Activated CD4-positive, alpha-beta T cell treated with anti-CD3 and anti-CD28 coated beads, Interleukin-10, Interleukin-2, amounts not matched to agents 100 ng/mL and 50 ng/mL, durations not matched to agents 16 hours and 8 hours (primary cell): ENCODE data around the gene MADD.
A peak's percentile ranks its signal among the peaks of the same experiment; 100 is the strongest.

Experiments
- DNase-seq: peaks from one replicate; pipeline ENCODE4 v3.0.0-alpha.2; 2020

The MADD gene

GRCh38 chr11:47253660-47254059, 16.3 kb upstream of the MADD start:
- DNase-seq: no peak

GRCh38 chr11:47254386-47254785, 15.5 kb upstream of the MADD start:
- DNase-seq: no peak

DNA sequence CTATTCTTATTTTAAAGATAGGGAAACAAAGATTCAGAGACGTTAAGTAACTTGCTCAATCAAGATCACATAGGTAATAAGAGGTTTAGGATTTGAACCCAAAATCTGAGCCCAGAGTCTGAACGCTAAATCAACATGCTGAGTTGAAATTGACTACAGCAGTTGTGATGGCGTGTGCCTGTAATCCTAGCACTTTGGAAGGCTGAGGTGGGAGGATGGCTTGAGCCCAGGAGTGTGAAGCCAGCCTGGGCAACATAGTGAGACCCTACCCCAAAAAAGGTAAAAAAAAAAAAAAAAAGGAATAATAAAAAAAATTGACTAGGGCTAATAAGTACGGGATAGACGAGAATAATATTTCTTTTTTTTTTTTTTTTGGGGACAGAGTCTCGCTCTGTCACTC, 13.6 kb upstream of the MADD start:
- DNase-seq: no peak

DNA sequence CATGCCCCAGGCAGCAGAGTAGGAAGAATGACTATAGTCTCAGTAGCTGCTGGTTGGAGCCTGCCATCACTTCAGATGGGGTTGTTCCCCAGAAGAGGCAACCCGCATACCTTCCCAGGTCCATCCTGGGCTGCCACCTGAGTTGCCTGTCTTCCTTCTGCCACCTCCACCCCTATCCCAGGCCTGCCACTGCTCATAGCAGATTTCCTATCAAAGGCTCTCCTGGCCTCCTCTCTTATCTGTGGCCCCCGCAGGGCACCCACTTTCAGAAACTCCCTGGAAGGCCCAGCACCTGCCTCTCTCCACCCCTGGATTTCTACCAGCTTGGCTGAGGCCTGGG, 12.8 kb upstream of the MADD start:
- no peak for DNase-seq

GRCh38 chr11:47257517-47258316, 12.2 kb upstream of the MADD start, which contains the start of gene NR1H3:
Gene NR1H3 (plus strand): TSS chr11:47257996. CDS start chr11:47259217, 1,221 bp downstream.
- DNase-seq: no peak

- DNase-seq: no peak
Observed at GRCh38 chr11:47258317-47258902, 11.5 kb upstream of the MADD start.

DNA sequence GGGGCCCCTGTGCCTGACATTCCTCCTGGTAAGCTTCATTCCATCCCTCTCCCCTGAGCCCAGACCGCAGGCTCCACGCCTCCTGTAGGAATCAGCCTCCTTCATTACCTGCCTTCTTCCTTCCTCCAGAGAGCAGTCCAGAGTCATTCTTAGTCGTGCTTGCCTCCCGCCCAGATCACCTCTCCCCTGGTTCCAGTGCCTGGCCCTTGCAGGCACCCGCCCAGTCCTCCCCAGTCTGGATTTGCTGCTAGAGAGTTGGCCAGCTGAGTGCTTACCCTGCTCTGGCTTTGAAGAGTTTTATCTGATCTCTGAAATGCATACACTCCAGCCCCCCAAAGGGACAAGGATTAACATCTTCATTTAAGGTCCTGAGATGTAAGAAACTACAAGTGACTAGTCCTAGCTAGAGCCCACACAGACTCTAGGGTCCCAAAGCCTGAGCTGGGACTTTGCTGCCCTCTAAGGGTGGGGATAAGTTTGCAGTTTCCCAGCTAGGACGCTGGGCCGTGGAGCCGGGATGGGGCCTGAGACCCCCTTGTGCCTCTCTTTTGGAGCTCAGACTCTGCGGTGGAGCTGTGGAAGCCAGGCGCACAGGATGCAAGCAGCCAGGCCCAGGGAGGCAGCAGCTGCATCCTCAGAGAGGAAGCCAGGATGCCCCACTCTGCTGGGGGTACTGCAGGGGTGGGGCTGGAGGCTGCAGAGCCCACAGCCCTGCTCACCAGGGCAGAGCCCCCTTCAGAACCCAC, 10.5 kb upstream of the MADD start:
- DNase-seq: peak; percentile 41

- DNase-seq: no peak
Observed at GRCh38 chr11:47260366-47260765, 9.6 kb upstream of the MADD start.

DNA sequence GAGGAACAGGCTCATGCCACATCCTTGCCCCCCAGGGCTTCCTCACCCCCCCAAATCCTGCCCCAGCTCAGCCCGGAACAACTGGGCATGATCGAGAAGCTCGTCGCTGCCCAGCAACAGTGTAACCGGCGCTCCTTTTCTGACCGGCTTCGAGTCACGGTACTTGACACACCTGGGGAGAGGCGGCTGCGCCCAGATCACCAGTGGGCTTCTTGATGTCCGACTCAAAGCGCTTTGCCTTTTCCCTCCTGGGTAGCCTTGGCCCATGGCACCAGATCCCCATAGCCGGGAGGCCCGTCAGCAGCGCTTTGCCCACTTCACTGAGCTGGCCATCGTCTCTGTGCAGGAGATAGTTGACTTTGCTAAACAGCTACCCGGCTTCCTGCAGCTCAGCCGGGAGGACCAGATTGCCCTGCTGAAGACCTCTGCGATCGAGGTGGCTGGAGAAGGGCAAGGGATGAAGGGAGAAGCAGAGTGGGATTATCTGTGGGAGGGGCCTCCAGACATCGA, 8.6 kb upstream of the MADD start:
- no peak for DNase-seq

GRCh38 chr11:47264119-47264518, 5.8 kb upstream of the MADD start:
- no peak for DNase-seq

GRCh38 chr11:47264521-47264920, 5.4 kb upstream of the MADD start:
- DNase-seq: no peak

- no peak for DNase-seq
Observed at GRCh38 chr11:47267876-47268275, 2.1 kb upstream of the MADD start.

DNA sequence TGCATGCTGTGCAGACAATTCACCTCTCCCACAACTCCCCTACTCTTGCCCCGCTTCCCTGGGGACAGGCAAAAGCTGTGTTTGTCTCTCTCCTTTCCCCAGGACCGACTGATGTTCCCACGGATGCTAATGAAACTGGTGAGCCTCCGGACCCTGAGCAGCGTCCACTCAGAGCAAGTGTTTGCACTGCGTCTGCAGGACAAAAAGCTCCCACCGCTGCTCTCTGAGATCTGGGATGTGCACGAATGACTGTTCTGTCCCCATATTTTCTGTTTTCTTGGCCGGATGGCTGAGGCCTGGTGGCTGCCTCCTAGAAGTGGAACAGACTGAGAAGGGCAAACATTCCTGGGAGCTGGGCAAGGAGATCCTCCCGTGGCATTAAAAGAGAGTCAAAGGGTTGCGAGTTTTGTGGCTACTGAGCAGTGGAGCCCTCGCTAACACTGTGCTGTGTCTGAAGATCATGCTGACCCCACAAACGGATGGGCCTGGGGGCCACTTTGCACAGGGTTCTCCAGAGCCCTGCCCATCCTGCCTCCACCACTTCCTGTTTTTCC, 1.4 kb upstream of the MADD start:
- DNase-seq: no peak

GRCh38 chr11:47269002-47269828, 718 bp upstream of the MADD start:
- DNase-seq: peak; percentile 91

- peak; percentile 70 for DNase-seq
Observed at GRCh38 chr11:47270331-47271271, 668 bp downstream of the MADD start.

DNA sequence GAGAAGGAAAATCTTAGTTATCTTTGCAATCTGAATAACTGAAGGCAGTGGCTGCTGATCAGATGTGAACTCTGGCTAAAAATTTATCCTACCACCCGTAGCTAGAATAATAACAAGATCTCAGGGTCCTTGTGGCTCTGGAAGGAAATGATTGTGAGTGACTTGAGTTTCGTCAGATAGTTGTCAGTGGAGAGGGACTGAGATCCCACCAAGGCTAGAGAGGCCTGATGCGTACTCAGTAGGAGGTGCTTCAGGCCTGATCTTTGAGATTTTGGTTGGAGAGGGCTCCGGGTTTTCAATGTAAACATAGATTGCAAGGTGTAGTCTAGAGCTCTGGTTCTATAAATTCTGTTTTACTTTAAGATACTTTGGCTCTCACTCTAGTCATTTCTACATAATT, 1.4 kb downstream of the MADD start:
- DNase-seq: peak; percentile 27

- DNase-seq: no peak
Observed at GRCh38 chr11:47271961-47272661, 2.2 kb downstream of the MADD start.

GRCh38 chr11:47272706-47273105, 2.8 kb downstream of the MADD start:
- DNase-seq: no peak

- no peak for DNase-seq
Observed at GRCh38 chr11:47274495-47275235, 4.7 kb downstream of the MADD start.

DNA sequence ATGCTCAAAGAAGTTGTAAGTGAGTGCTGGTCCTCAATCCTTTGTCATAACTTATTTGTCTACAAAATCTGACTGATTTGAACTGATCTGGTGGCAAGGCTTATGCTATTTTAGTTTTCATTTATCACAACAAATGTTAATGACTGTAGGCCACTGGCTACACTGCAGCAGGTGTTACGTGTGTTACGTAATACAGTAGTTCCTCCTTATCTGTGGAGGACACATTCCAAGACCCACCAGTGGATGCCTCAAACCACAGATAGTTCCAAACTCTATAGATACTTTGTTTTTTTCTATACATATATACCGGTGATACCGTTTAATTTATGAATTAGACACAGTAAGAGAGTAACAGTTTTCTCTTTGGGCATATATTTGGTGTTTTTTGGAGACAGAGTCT, 7.0 kb downstream of the MADD start:
- no peak for DNase-seq
